IMR-90 (cell line): ENCODE measurements around the gene DOK6. TPM values are rescaled to one million over a fixed set of nuclear protein-coding genes. Genes with fewer than 3 reads are reported as not detected.

ENCODE experiments used
- ATAC-seq: fragments of 200-7000 bp; cut with Tn5 transposase; 2 replicates; pipeline ENCODE4 v1.9.1; 2020; ENCODE audit warnings: low read depth, mild to moderate bottlenecking, moderate library complexity
- BruUV-seq: library from RNA; stranded (reverse); fragments of 400-500 nt; replicated peaks from 2 replicates; lab custom pipeline; 2021; lab: Mats Ljungman, UMichigan
- CTCF ChIA-PET: fragments of 300-600 bp; formaldehyde crosslinking; extraction: SDS; loops from one replicate; lab custom pipeline; 2021; ENCODE audit warnings: antibody characterized with exemption; lab: Yijun Ruan, JAX
- POLR2A ChIA-PET: fragments of 300-600 bp; sonication (Branson Sonifier 250); formaldehyde crosslinking; loops from one replicate; lab custom pipeline; 2022; ENCODE audit warnings: antibody characterized with exemption; ENCODE audit not compliant: unreplicated experiment; lab: Charles Lee
- DNase-seq: peaks from one replicate; pipeline ENCODE4 v3.0.0; 2013
- H2AFZ ChIP-seq: replicated peaks from 2 replicates; pipeline ENCODE3; 2013; ENCODE audit warnings: low read length, mild to moderate bottlenecking; ENCODE audit not compliant: poor library complexity
- H2AK5ac ChIP-seq: 2 replicates; pipeline ENCODE4 v1.6.1; 2013; ENCODE audit warnings: low read depth, low read length, inconsistent platforms
- H2AK9ac ChIP-seq: replicated peaks from 2 replicates; pipeline ENCODE3; 2013; ENCODE audit warnings: mild to moderate bottlenecking, low read depth, low read length, moderate library complexity; ENCODE audit not compliant: poor library complexity
- H2BK120ac ChIP-seq: 2 replicates; pipeline ENCODE4 v1.6.1; 2013; ENCODE audit warnings: low read depth, low read length, inconsistent platforms
- H2BK15ac ChIP-seq: 3 replicates; pipeline ENCODE4 v1.6.1; 2013; ENCODE audit warnings: low read depth, low read length, inconsistent platforms
- H2BK20ac ChIP-seq: 2 replicates; pipeline ENCODE4 v1.6.1; 2013; ENCODE audit warnings: low read depth, mild to moderate bottlenecking, inconsistent platforms, low read length, moderate library complexity
- H2BK5ac ChIP-seq: 2 replicates; pipeline ENCODE4 v1.6.1; 2013; ENCODE audit warnings: mild to moderate bottlenecking, low read depth, low read length, inconsistent platforms; ENCODE audit not compliant: poor library complexity, severe bottlenecking
- H3K14ac ChIP-seq: replicated peaks from 2 replicates; pipeline ENCODE4 v1.6.1; 2013; ENCODE audit warnings: low read depth, low read length, inconsistent platforms
- H3K18ac ChIP-seq: 2 replicates; pipeline ENCODE4 v1.6.1; 2013; ENCODE audit warnings: low read depth, low read length, control low read depth
- H3K23ac ChIP-seq: 2 replicates; pipeline ENCODE4 v1.6.1; 2013; ENCODE audit warnings: low read depth, low read length, inconsistent platforms
- H3K27ac ChIP-seq: 2 replicates; pipeline ENCODE4 v1.5.1; 2013; ENCODE audit warnings: mild to moderate bottlenecking, control low read depth, low read length; ENCODE audit not compliant: insufficient read depth
- H3K27me3 ChIP-seq: 2 replicates; pipeline ENCODE4 v1.6.1; 2013; ENCODE audit warnings: low read length; ENCODE audit not compliant: control insufficient read depth, insufficient read depth
- H3K36me3 ChIP-seq: 2 replicates; pipeline ENCODE4 v1.6.1; 2013; ENCODE audit warnings: low read length, mixed read lengths; ENCODE audit not compliant: control insufficient read depth, insufficient read depth
- H3K4ac ChIP-seq: 2 replicates; pipeline ENCODE4 v1.6.1; 2013; ENCODE audit warnings: low read depth, low read length, inconsistent platforms
- H3K4me1 ChIP-seq: 2 replicates; pipeline ENCODE4 v1.6.1; 2013; ENCODE audit warnings: low read length, mixed read lengths; ENCODE audit not compliant: control insufficient read depth, insufficient read depth
- H3K4me2 ChIP-seq: 2 replicates; pipeline ENCODE4 v1.6.1; 2013; ENCODE audit warnings: low read depth, mild to moderate bottlenecking, control low read depth, low read length, moderate library complexity
- H3K4me3 ChIP-seq: 2 replicates; pipeline ENCODE4 v1.5.1; 2013; ENCODE audit warnings: low read depth, mild to moderate bottlenecking, control low read depth, low read length, moderate library complexity; ENCODE audit not compliant: insufficient read depth
- H3K56ac ChIP-seq: 2 replicates; pipeline ENCODE4 v1.6.1; 2013; ENCODE audit warnings: low read length, inconsistent platforms; ENCODE audit not compliant: insufficient read depth; ENCODE audit errors: extremely low read depth
- H3K79me1 ChIP-seq, 2 experiments: 2 replicates each; pipeline ENCODE4 v1.6.1; 2013; ENCODE audit warnings: low read length in 2 of 2, inconsistent platforms in 1 of 2, low read depth in 1 of 2
- H3K9ac ChIP-seq: 2 replicates; pipeline ENCODE4 v1.6.1; 2013; ENCODE audit warnings: low read depth, low read length, control low read depth
- H3K9me1 ChIP-seq: 2 replicates; pipeline ENCODE4 v1.6.1; 2013; ENCODE audit warnings: low read length, inconsistent platforms; ENCODE audit not compliant: insufficient read depth
- H3K9me3 ChIP-seq: 2 replicates; pipeline ENCODE4 v1.6.1; 2013; ENCODE audit warnings: low read length; ENCODE audit not compliant: control insufficient read depth, insufficient read depth
- H4K20me1 ChIP-seq: 2 replicates; pipeline ENCODE4 v1.6.1; 2013; ENCODE audit warnings: low read length, inconsistent platforms; ENCODE audit not compliant: insufficient read depth
- H4K5ac ChIP-seq: 2 replicates; pipeline ENCODE4 v1.6.1; 2013; ENCODE audit warnings: mild to moderate bottlenecking, low read depth, low read length, control low read depth
- H4K8ac ChIP-seq, 2 experiments: 2 replicates each; pipeline ENCODE4 v1.6.1; 2013; ENCODE audit warnings: low read depth in 2 of 2, low read length in 2 of 2, control low read depth in 1 of 2, inconsistent platforms in 1 of 2
- H4K91ac ChIP-seq: 2 replicates; pipeline ENCODE4 v1.6.1; 2013; ENCODE audit warnings: low read depth, low read length, inconsistent platforms; ENCODE audit not compliant: insufficient read depth
- CEBPB ChIP-seq: IDR thresholded peaks from 2 replicates; pipeline ENCODE4 v1.6.1; 2012; ENCODE audit warnings: low read depth, low read length, improper control_type of control experiment
- CHD1 ChIP-seq: IDR thresholded peaks from 2 replicates; pipeline ENCODE4 v1.6.1; 2012; ENCODE audit warnings: low read depth, low read length, improper control_type of control experiment
- CTCF ChIP-seq: conservative IDR thresholded peaks from 2 replicates; pipeline ENCODE4 v1.5.1; 2012; ENCODE audit warnings: mild to moderate bottlenecking, low read depth, low read length, improper control_type of control experiment
- MAFK ChIP-seq: IDR thresholded peaks from 2 replicates; pipeline ENCODE4 v1.6.1; 2012; ENCODE audit warnings: low read depth, low read length, improper control_type of control experiment
- MAZ ChIP-seq: IDR thresholded peaks from 2 replicates; pipeline ENCODE4 v1.6.1; 2012; ENCODE audit warnings: low read depth, mild to moderate bottlenecking, low read length, improper control_type of control experiment, moderate library complexity, borderline replicate concordance
- MXI1 ChIP-seq: IDR thresholded peaks from 2 replicates; pipeline ENCODE4 v1.6.1; 2012; ENCODE audit warnings: low read depth, mild to moderate bottlenecking, low read length, moderate library complexity, borderline replicate concordance
- POLR2A ChIP-seq: IDR thresholded peaks from 2 replicates; pipeline ENCODE4 v1.6.1; 2012; ENCODE audit warnings: mild to moderate bottlenecking, low read depth, low read length
- RAD21 ChIP-seq: IDR thresholded peaks from 2 replicates; pipeline ENCODE4 v1.6.1; 2012; ENCODE audit warnings: low read length, improper control_type of control experiment
- RCOR1 ChIP-seq: IDR thresholded peaks from 2 replicates; pipeline ENCODE4 v1.6.1; 2012; ENCODE audit warnings: mild to moderate bottlenecking, low read length, improper control_type of control experiment; ENCODE audit not compliant: insufficient replicate concordance
- RFX5 ChIP-seq: IDR thresholded peaks from 2 replicates; pipeline ENCODE4 v1.8.0; 2012; ENCODE audit warnings: low read depth, mild to moderate bottlenecking, low read length, moderate library complexity
- WGBS, 2 experiments: methylation state at CpG; one replicate each; pipeline versions ENCODE4 v1.1.5 to v1.1.7; 2013; ENCODE audit warnings: missing lambda C conversion rate in 2 of 2; ENCODE audit not compliant: insufficient read length in 1 of 2; ENCODE audit errors: extremely low coverage in 2 of 2; 5-methylcytosine and 5-hydroxymethylcytosine counted together
- dilution Hi-C: fragments of 300-500 bp; cut with HindIII; formaldehyde crosslinking; loops from one replicate; pipeline ENCODE4 v1.14.3; 2018; ENCODE audit warnings: low sequenced_read_pairs; ENCODE audit not compliant: unreplicated experiment
- in situ Hi-C: fragments of 300-500 bp; cut with MboI; formaldehyde crosslinking; loops from 3 replicates; pipeline ENCODE4 v1.14.3; 2019; ENCODE audit warnings: low sequenced_read_pairs, inconsistent platforms, mixed read lengths
- intact Hi-C: fragments of 100-400 bp; cut with micrococcal nuclease; formaldehyde crosslinking; loops from 2 replicates; pipeline ENCODE4 v1.10.0; 2022
- polyA plus RNA-seq, 3 experiments: library from polyadenylated mRNA; depleted of rRNA; stranded (reverse); fragments of >200 nt; gene quantifications; 2 replicates each; pipeline ENCODE4 v1.2.3, GENCODE V29; 2012; ENCODE audit warnings: low replicate concordance in 1 of 3
- total RNA-seq: library from RNA; depleted of rRNA; stranded (reverse); fragments of >200 nt; gene quantifications from 2 replicates; pipeline ENCODE4 v1.2.3, GENCODE V29; 2012
- TF ChIP-seq, protein P1 (sequence below): fragments of 150-350 bp; IDR thresholded peaks from 2 replicates; pipeline ENCODE4 v1.6.1; 2016; ENCODE audit warnings: low read depth, mild to moderate bottlenecking, low read length, moderate library complexity, borderline replicate concordance

The DOK6 gene
- total and polyA plus RNA-seq, 2 of the 4 experiments (the other 2 are of a cell fraction), result 1.9 to 2.7 TPM

DNA sequence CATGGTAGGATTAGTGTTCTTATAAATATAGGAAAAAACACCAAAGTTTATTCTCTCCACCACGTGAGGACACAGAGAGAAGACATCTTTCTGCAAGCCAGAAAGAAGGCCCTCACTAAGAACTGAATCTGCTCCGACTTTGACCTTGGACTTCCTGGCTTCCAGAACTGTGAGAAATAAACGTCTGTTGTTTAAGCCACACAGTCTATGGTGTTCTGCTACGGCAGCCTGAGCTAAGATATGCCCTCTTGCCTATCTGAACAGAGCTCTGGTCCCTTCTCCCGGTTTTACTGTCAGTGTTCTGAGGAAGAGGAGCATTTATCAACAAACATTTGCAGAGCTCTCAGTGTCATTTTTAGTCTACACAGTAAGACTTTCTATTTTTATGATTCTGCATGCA lies 131.3 kb downstream of the DOK6 start:
- H3K9me1 ChIP-seq, result no peaks in the 10 kb centered on the region
- no peak overlapping the region for H4K8ac ChIP-seq
- H3K79me1 ChIP-seq, result no peaks in the 10 kb centered on the region
- H3K9ac ChIP-seq, result no peak overlapping the region
- BruUV-seq, result no TSS peak
- H3K4me2 ChIP-seq, result no peak overlapping the region
- H3K18ac ChIP-seq, result no peak overlapping the region
- no peaks in the 10 kb centered on the region for H4K20me1 ChIP-seq
- ATAC-seq (no peak), DNase-seq (no peak)
- dilution Hi-C loops (no loop called here), in situ Hi-C loops (no loop called here), intact Hi-C loops (no loop called here)
- H4K91ac ChIP-seq, result no peak overlapping the region
- H3K27me3 ChIP-seq, result no peaks in the 10 kb centered on the region
- peak overlapping the region; percentile 63 for H2AFZ ChIP-seq
- H2AK5ac ChIP-seq, result no peak overlapping the region
- no peak overlapping the region for H3K27ac ChIP-seq
- no peak overlapping the region for H4K5ac ChIP-seq
- no peaks in the 10 kb centered on the region for H3K36me3 ChIP-seq
- H3K9me3 ChIP-seq, result no peaks in the 10 kb centered on the region
- H2BK20ac ChIP-seq, result no peak overlapping the region
- no peak overlapping the region for H3K4me3 ChIP-seq
- H3K23ac ChIP-seq, result no peak overlapping the region
- no peak overlapping the region for H2BK5ac ChIP-seq
- ChIA-PET CTCF (no interaction called here), POLR2A (no interaction called here)
- no peak overlapping the region for H2AK9ac ChIP-seq
- no peak overlapping the region for H2BK120ac ChIP-seq
- no peak overlapping the region for H3K56ac ChIP-seq
- no peak overlapping the region for H3K14ac ChIP-seq
- 100% methylated on average over 1 of the region's 5 CpGs; no CpG with 5 or more reads in 1 of the 2 experiments for WGBS, 2 experiments
- H3K4me1 ChIP-seq, result no peaks in the 10 kb centered on the region
- no peak for TF ChIP-seq MAZ
- TF ChIP-seq CEBPB, result no peak
- no peak for TF ChIP-seq RCOR1
- TF ChIP-seq MAFK, result no peak
- TF ChIP-seq CTCF, result no peak
- no peak for TF ChIP-seq MXI1
- TF ChIP-seq POLR2A, result no peak
- TF ChIP-seq RFX5, result no peak
- TF ChIP-seq CHD1, result no peak
- TF ChIP-seq, protein P1, sequence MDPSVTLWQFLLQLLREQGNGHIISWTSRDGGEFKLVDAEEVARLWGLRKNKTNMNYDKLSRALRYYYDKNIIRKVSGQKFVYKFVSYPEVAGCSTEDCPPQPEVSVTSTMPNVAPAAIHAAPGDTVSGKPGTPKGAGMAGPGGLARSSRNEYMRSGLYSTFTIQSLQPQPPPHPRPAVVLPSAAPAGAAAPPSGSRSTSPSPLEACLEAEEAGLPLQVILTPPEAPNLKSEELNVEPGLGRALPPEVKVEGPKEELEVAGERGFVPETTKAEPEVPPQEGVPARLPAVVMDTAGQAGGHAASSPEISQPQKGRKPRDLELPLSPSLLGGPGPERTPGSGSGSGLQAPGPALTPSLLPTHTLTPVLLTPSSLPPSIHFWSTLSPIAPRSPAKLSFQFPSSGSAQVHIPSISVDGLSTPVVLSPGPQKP, result no peak
- TF ChIP-seq RAD21, result no peak
- no peak overlapping the region for H3K4ac ChIP-seq
- H2BK15ac ChIP-seq, result no peak overlapping the region
